HG03025 (cell line): ENCODE results near the gene GALNT8.
"Not testable (repeated sequence)": the region's sequence is repeated elsewhere in the genome, so short reads cannot be mapped to it uniquely, and the experiment has no call there.

ENCODE experiments used
- ATAC-seq: cut with Tn5 transposase; IDR thresholded peaks from one replicate; pipeline ENCODE4 v1.9.1; 2021; ENCODE audit warnings: mild to moderate bottlenecking, moderate library complexity; ENCODE audit not compliant: unreplicated experiment, low FRiP score

The GALNT8 gene

DNA sequence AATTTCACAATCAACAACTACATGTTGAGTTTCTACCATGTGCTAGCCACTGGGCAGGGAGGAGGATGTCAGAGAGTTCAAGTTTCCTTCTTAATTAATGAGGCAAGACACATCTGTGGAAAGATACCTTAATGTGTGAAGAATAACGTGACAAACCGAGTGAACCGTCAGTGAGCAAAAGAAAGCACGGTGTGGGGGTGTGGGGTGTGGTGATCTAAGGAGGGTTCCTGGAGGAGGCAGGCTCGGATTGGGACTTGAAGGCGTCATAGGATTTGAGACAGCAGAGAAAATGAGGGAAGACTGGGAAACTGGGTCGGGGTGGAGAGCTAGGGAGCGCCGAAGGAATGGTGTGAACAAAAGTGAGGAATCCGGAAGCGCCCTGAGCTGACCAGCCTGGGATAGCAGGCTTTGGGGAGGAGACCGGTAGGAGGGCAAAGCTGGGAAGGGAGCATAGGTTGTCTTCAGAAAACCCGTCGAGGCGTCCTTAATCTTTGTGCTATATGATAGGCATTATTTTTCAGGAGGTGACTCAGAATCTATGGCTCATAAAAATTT lies 22.3 kb downstream of the GALNT8 start:
- no peak for ATAC-seq

DNA sequence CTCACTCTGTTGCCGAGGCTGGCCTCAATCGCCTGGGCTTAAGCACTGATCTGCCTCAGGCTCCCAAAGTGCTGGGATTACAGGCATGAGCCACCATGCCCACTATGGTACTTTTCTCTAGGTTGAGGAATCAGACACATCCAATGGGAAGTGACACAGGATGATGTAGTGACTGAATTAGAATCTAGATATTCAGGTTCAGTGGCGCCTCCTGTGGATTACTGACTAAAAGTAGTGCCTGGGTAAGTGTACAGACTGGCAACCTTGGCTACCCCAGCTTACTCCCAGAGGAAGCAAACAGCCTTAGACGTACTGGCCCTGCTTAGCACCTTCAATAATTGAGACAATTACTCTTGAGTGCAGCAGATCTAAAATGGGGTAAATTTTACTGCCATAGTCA lies 22.8 kb downstream of the GALNT8 start:
- no peak for ATAC-seq

DNA sequence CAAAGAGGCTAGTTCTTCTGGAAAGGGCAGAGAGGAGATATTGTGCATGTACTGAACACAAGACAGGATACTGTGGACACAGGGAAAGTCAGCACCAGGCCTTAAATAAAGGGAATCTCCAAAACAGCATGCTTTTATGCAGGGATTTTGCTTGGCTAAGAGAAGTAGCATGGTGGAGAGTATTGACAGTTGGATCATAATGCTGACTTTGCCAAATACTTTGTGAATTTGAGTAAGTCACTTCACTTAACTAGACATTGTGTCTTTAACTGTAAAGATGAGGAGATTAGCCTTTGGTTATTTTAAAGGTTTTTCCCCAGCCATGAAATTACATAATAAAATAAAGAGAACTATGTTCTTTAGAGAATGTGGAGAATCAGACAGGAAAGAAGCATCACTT lies 24.5 kb downstream of the GALNT8 start:
- no peak for ATAC-seq

DNA sequence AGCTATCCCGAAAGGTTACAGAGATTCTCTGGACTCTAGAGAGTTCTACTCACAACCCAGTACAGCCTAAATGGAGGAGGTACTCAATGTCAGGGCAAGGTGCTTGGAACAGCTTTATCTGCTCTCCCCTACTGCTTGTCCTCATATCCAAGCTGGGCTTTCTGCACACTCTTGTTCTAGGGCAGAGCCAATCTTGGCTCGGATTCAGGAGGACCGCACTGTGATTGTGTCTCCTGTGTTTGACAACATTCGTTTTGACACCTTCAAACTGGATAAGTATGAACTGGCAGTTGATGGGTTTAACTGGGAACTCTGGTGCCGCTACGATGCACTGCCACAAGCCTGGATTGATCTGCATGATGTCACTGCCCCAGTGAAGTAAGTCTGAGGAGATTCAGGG lies 25.0 kb downstream of the GALNT8 start:
- no peak for ATAC-seq

DNA sequence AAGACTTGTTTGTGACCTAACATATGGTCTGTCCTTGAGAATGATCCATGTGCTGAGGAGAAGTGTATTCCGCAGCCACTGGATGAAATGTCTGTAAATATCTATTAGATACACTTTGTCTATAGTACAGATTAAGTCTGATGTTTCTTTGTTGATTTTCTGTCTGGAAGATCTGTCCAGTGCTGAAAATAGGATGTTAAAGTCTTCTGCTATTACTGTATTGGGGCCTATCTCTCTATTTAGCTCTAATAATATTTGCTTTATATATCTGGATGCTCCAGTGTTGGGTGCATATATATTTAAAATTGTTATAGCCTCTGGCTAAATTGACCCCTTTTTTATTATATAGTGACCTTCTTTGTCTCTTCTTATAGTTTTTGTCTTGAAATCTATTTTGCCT lies 31.5 kb downstream of the GALNT8 start:
- ATAC-seq = not testable (repeated sequence)

DNA sequence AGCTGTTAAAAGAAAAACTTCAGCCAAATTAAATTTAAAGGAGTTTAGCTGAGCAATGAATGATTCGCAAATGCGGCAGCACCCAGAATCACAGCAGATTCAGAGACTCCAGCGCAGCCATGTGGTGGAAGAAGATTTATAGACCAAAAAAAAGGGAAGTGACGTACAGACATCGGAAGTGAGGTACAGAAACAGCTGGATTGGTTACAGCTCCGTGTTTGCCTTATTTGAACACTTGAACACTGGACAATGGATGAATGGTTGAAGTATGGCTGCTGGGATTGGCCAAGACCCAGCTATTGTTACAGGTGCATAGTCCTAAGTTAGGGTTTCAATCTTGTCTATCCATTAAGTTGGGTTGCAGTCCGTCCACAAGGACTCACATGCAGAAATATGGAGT lies 42.6 kb downstream of the GALNT8 start:
- ATAC-seq = no peak

DNA sequence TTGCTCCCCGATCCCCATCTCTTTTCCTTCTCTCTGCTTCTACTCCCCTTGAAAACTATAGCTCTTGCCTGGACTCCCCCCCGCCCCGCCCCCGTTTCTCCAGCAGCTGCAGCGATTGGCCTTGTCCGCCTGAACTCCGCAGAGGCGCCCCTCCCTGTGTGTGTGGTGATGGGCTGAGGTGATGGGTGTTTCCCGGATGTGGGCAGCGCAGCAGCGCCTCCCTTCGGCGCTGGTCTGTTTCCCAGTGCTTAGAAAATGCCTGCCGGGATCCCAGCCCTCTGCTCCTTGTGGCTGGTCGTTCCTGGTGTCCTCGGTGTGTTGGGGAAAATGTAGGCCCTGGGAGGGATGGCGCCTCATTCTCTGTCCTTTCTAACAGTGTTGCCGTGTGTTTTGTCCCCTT lies 43.3 kb downstream of the GALNT8 start:
- no peak for ATAC-seq

DNA sequence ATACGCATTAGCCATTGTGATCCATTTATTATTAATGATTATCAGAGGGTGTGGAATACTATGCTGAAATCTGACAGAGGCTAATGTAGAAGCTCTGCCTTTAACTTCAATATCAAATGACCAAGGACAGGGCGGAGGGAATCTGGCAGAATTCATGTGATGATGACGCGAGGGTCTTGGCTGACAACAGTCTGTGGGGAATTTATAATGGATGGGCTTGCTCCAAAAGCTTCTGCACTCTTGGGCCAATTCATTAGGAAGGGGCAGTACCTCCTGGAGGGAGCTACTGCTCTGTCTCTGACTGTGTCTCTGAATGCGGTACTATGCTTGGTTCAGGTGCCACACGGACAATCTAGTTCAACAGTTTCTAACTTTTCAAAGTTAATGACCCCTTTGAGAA lies 46.2 kb downstream of the GALNT8 start:
- ATAC-seq = no peak

DNA sequence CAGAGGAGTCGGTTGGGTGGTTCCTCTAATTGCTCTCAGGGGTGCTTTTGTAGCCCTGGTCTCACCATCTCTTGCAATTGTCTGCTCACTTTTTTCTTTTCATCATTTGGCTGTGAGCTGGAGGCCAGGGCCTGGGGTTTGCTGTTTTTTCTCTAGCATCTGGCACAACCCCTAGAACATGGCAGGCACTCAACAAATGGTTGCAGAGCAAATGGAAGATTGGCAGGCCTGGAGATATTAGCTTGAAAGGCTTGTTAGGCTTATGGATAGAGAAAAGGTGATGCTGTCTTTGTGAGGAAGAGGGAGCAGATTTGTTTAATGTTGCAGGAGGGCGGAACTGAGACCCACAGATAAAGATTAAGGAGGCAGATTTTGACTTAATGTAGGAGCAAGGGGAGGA lies 47.0 kb downstream of the GALNT8 start:
- no peak for ATAC-seq

DNA sequence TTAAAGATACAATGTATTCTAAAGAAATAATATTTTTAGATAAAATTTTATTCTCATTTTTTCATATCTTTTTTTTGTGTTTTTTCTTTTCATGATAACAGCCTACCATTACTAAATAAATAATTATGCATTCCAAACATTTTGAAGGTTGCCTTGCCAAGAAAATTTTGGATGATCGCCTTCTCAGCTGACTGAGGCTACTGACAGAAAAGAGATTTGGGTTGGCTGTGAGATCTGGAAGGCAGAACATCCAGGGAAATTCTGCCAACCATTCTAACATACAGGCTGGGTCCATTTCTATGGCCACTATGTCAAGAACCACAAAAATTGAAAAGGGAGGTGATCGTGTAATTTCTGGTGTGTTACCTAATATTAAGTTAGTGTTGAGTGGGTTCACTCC lies 48.1 kb downstream of the GALNT8 start:
- ATAC-seq = no peak

DNA sequence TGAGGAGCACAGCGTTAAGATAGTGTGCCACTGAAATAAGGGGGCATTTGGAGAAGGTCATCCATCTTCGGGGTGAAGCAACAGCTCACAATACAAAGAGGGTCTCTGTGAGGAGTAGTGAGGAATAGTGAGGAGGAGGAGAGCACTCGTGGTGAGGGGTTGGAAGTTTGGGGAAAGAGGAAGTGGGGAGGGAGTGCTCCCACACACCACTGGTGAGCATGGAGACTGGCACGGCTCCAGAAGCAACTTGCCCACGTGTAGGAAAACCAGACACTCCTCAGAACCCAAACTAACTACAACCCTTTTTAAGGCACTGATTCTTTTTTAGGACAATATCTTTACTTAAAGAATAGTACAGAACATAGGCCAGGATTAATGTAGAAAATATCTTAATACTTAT lies 48.9 kb downstream of the GALNT8 start:
- ATAC-seq = no peak

DNA sequence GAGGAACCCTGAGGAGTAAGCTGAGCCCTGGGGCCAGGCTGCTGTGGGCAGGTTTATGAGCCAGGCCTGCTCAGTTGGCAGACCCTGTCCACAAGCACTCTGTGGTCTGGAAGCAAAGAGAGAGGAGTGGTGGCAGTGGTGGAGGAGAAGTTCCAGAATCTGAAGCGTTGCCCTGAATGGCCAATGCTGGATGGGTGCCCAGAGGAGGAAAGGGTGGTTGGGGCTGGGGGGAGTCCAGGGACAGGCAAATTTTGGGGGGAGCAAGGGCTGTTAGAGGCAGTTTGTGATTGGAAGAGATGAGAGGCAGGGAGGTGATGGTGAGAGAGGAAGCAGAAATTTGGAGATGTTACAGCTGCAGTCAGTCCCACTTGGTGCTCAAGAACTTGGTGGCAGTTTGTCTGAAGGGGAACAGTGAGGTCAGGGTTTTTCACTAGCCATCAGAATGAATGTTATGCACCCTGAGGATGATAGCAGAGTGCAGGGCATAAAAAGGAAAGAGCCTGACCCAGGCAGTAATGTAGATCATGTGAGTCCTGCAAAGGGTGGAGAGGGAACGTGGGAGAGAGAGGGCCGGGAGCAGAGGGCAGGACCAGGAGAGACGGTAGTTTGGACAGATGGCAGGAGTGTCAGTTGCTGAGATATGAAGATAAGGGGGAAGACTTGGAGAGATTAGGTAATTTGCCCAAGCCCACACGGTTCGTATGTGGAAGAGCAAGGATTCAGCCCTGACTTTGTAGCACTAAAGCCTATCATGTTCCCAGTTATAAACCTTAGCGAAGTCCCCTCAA lies 51.2 kb downstream of the GALNT8 start:
- no peak for ATAC-seq

DNA sequence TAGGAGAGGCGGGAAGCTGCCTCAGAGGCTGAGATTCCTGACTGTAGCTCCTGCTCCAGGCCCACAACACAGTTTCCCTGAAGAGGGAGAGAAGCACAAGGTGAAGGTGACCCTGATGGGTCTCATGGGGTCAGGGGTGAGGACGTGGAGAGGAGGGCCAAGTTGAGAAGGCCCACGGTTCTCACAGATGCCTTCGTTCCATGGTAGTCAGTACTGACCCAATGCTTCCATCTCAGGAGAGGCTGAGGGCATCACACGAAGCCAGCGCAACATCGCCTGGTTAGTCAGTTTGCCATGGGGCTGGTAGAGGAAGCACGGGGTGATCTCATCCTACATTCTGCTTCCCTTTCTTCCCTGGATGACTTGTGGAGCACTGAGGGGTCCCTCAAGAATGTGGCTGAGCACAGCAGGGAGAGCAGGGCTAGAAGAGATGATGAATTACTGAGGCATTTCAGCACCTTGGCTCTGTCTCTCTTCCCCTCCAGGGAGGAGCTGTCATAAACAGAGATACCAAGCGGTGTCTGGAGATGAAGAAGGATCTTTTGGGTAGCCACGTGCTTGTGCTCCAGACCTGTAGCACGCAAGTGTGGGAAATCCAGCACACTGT lies 51.9 kb downstream of the GALNT8 start:
- no peak for ATAC-seq

DNA sequence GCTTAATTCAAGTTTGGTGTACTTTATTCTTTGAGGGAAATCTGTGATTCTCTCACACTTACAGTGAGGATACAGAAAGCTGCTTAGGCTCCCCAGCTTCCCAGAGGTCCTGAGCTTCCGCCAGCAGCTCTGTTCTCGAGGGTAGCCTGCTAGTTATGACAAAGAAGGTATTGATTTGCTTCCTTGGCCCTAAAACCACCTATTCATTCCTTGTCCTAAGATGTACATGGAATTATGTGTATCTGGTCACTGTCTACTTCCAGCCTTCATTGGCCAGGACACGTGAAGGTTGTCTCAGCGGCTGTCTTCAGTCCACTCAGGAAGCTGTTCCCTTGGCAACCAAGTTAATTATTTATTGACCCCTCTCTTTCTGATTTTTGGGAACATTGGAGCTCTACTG lies 55.7 kb downstream of the GALNT8 start:
- ATAC-seq = no peak

DNA sequence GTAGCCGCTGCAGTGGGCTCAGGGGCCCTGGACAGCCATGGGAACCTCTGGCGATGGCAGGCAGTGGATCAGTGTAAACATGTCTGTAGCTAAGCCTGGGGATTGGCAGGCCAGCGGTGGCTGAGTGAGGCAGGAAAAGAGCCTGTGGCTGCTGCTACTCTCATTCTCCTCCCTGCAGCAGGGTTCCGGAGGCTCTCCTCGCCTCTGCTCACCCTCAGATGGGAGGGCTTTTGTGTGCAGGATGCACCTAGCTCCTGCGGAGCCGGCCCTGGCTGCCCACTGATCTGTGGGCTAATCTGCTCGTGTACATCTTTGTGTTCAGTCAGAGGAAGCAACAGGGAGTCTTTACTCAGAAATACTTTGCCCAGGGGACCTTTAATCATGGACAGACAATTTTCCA lies 59.5 kb downstream of the GALNT8 start:
- ATAC-seq = no peak

DNA sequence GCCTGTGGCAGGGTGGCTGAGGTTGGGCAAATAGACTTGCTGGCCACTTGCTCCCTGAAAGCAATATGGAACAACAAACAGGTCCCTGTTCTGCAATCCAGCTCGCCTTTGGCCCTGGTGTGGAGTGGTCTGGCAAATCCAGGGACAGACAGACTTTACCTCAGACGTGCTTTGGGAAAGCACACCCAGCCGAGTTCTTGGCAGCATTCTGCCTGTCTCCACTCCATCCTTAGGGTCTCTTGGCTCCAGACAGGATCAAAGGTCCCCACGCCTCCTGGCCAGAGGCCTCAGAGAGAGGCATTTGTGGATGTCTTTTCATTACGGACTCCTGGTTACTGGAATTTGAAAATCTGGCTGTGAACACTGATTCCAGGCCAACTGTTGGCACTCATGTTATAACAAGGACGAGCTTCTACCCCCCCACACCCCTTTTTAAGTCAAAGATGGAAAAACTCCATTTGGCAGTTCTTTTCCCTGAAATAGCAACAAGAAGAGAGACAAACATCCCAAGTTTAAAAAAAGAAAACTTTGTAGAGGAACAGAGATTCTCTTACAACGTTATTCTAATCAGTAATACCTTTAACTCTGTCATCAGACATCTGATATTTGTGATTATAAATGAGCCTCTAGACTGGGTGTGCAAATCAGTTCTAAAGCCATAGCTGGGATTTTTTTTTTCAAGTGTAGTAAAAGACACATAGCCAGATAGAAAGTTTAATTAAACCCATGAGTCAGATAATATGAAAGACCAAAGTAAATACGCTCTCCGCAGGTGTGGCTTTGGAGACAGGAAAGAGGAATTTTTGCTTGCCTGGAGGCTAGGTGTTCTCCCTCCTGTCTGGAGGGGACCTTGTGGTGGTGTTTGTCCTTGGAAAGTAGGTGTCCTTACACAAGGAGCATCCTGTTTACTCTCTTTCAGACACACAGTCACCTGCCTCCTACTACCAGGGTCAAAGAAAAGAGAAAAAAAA lies 60.7 kb downstream of the GALNT8 start:
- ATAC-seq = no peak

DNA sequence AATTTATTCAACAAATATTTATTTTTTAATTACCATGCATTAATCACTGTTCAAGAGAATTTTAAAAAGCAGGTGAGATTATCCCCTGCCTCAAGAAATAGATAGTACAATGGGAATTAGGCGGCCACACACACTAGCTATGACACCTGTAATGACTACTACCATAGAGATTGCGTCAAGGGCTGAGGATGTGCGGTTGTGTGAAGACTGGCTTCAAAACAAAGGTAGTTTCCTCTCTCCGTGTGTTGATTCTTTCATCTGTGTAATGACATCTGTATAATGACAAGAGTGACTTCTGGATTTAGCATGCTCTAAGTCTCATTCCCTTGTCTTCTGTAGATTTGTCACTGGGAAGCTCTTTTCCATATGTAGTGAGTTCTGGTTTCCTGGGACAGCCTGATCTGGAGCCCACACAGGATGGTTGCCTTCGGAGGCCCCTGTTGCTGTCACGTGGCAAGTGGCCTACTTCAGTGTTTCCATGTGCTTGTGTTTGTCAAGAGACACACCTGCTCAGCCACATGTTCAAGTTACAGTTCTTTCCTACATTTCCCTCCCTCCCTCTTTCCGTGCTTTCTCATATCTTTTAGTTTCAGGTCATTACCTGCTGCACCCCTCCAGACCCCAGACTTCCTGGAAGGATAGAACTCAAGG lies 64.3 kb downstream of the GALNT8 start:
- no peak for ATAC-seq

DNA sequence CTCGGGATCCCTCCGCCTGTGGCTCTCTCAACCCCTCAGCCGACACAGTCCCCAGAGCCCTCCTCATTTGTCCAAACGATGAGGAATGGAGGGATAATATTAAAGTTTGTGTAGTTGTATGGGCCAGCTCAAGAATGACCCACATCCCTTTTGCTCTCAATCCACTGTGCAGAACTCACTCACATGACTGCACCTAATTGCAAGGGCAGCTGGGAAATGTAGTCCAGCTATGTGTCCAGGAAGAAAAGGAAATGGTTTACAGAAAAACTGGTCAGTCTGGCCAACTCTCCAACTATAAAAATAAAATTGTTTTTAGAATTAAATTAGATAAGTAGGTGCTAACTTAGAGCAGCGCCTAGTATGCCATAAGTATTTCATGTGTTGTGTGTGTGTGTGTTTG lies 66.6 kb downstream of the GALNT8 start:
- no peak for ATAC-seq

DNA sequence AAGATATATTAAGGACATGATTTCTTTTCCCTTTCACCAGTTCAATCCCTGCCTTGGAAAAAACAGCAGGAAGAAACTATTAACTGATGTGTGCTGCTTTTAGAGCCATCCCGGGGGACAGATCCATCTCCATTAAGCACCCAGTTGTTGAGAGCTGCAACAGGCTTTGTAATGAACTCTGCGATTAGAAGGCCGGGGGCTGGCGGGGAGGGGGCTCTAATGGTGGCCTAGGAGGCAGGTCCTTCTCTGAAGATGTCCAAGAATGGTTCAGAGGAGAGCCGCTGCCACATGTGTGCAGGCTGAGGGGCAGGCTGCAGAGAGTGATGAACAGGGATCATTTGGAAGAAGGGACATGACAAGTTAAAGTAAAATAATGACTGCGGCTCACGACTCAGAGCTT lies 67.8 kb downstream of the GALNT8 start:
- no peak for ATAC-seq

DNA sequence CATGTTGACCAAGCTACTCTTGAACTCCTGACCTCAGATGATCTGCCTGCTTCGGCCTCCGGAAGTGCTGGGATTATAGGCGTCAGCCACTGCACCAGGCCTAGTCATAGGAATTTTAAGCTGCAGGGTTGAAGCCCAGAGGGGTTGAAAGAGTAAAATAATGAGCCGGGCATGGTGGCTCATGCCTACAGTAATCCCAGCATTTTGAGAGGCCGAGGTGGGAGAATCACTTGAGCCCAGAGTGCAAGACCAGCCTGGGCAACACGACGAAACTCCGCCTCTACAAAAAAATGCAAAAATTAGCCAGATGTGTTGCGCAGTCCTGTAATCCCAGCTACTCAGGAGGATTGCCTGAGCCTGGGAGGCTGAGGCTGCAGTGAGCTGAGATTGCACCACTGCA lies 69.6 kb downstream of the GALNT8 start:
- no peak for ATAC-seq

DNA sequence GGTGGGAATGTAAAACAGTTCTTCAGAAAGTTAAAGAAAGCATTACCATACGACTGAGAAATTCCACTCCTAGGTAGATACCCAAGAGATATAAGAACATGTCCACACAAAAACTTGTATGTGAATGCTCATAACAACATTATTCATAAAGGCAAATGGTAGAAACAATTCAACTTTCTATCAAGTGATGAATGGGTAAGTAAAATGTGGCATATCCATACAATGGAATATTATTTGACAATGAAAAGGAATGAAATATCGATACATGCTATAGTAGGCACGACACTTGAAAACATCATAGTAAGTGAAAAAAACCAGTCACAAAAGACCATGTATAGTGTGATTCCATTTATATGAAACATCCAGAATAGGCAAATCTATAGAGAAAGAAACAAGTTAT lies 71.3 kb downstream of the GALNT8 start:
- ATAC-seq = no peak
